GM23248 (cell line): ENCODE data around the gene CPVL.

Experiments used
- EZH2 ChIP-seq: fragments of 200-600 bp; sonication (generic); IDR thresholded peaks from 2 replicates; pipeline ENCODE4 v1.6.1; 2018; ENCODE audit warnings: antibody characterized with exemption, mild to moderate bottlenecking; ENCODE audit not compliant: insufficient read depth, poor library complexity, severe bottlenecking
- EZH2phosphoT487 ChIP-seq: fragments of 200-600 bp; sonication (generic); IDR thresholded peaks from 2 replicates; pipeline ENCODE4 v1.6.1; 2018; ENCODE audit warnings: antibody characterized with exemption, moderate library complexity, mild to moderate bottlenecking, low read depth; ENCODE audit not compliant: insufficient read depth

DNA sequence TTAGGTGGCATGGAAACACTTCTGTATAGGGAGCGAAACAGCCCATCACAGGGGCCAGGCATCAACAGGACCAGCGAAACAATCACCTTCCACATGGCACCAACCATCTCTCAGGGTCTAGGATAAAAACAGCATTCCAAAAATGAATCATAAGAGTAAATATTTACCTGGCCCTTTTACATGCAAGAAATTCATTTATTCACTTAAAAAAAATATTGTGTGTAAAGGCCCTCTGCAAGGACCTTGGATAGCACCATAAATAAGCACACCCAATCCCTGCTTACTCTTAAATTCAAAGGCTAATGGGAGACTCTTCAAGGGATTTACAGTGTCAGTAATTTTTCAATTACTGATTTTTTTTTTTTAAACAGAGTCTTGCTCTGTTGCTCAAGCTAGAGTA lies 25.4 kb downstream of the CPVL start:
- TF ChIP-seq EZH2phosphoT487 (no peak), EZH2 (no peak)
